HG02870 (cell line): ENCODE results near the gene FKBP6.
"Not testable (repeated sequence)": the region's sequence is repeated elsewhere in the genome, so short reads cannot be mapped to it uniquely, and the experiment has no call there.

Source experiments
- ATAC-seq: cut with Tn5 transposase; IDR thresholded peaks from one replicate; pipeline ENCODE4 v1.9.1; 2021; ENCODE audit warnings: mild to moderate bottlenecking, moderate library complexity; ENCODE audit not compliant: unreplicated experiment

Gene FKBP6

DNA sequence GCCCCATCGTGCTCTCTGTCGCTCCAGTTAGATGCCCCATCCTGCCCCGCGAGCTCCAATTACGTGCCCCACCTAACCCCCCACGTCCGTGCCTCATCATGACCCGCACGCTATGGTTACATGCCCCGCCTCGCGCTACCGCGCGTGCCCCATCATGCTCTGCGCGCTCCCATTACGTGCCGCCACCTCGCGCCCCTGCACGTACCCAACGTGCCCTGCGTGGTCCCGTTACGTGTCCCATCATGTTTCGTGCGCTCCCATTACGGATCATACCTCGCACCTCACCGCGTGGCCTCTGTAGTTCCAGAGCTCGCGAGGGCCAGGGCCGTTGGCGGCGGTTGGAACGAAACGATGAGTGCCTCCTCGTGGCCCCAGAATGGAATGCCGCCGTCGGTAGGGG lies at the start of gene FKBP6, which contains the start of gene TRIM50:
Gene FKBP6 (plus strand): TSS at position 240 of the 400 bp plus-strand sequence. CDS start 268 bp downstream, outside the sequence.
Gene TRIM50 (minus strand): TSS at position 161 of the 400 bp plus-strand sequence. CDS start 3,295 bp downstream, outside the sequence.
- ATAC-seq, result not testable (repeated sequence)

- ATAC-seq, result not testable (repeated sequence)
Measured at GRCh38 chr7:73297235-73297634, 30.7 kb upstream of the FKBP6 start.

DNA sequence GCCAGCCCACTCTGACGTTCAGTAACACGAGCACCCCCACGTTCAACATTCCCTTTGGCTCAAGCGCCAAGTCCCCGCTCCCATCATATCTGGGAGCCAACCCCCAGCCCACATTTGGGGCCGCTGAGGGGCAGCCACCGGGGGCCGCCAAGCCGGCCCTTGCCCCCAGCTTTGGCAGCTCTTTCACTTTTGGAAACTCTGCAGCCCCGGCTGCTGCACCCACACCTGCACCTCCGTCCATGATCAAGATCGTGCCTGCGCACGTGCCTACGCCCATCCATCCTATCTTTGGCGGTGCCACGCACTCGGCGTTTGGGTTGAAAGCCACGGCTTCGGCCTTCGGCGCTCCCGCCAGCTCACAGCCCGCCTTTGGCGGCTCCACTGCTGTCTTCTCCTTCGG lies 30.3 kb upstream of the FKBP6 start:
- ATAC-seq, result not testable (repeated sequence)

GRCh38 chr7:73299812-73300211 lies 28.1 kb upstream of the FKBP6 start:
- not testable (repeated sequence) for ATAC-seq

GRCh38 chr7:73301108-73301507 lies 26.9 kb upstream of the FKBP6 start:
- ATAC-seq, result not testable (repeated sequence)

- not testable (repeated sequence) for ATAC-seq
Measured at GRCh38 chr7:73302846-73303245, 25.1 kb upstream of the FKBP6 start.

GRCh38 chr7:73303546-73303945 lies 24.4 kb upstream of the FKBP6 start:
- ATAC-seq, result no peak

GRCh38 chr7:73304071-73304470 lies 23.9 kb upstream of the FKBP6 start:
- ATAC-seq, result no peak

GRCh38 chr7:73304612-73305387 lies 23.2 kb upstream of the FKBP6 start:
- ATAC-seq, result not testable (repeated sequence)

DNA sequence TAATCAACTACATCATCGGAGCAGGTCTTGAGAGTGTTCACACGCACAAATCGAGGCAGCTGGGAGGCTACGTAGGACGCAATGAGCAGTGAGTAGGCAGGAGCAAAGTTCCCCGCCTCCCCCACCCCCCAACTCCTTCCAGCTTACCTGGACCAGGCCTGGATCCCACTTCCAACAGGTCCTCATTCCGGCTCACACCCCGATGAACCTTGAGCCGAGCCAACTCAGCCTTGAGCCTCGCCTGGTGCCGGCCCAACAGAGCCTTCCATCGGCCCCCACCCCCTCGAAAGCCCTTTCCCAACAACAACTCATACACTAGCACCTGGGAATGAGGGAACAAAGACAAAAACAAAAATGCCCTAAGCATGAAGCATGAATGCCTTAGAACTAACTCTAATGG lies 20.5 kb upstream of the FKBP6 start:
- ATAC-seq, result no peak

DNA sequence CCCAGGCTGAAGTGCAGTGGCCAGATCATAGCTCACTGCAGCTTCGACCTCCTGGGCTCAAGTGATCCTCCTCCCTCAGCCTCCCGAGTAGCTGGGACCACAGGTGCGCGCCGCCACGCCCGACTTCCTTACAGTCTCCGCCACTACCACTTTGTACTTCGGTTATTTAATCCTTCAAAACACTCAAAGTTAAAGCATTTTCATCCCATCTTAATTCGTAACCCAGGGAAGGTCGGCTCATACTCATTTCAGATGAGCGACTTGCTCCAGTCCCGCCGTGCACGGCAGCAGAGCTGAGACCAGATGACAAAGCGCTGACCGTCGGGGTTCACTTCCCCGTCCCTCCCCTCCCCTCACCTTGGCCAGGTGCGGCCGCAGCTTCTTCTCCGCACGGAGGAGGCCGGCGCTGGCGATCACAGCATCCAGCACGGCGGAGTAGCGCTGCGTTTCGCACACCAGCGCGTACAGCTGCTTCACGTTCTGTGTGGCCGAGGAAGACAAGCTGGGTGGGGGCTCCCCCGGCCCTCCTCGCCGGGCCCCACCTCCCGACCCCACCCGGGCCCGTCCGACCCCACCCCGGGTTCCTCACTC lies 19.8 kb upstream of the FKBP6 start:
- peak; percentile 49 for ATAC-seq

DNA sequence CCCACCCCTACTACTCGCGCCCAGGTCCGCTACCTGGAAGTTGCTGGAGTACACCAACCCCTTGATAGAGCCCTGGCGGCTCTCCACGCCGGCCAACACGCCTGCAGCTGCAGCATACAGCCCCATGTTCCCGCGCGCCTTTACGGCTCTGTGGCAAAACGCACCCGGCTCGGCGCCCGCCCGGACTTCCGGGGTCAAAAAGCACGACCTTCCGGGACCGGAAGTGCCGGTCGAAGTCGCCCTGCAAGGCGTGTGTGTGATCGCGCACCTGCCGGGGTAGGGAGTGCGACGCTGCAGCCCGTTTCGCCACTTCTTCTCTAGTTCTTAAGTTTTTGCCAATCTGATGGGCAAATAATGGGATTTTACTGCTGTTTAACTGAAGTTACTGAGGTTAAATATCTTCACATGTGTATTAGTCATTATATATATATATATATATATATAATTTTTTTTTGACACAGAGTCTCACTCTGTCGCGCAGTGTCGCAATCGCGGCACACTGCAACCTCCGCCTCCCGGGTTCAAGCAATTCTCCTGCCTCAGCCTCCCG lies 19.2 kb upstream of the FKBP6 start, which contains the start of gene NSUN5:
Gene NSUN5 (minus strand): TSS at position 162 of the 550 bp plus-strand sequence. CDS start 36 bp downstream, at position 126.
- ATAC-seq, result peak; percentile 86

DNA sequence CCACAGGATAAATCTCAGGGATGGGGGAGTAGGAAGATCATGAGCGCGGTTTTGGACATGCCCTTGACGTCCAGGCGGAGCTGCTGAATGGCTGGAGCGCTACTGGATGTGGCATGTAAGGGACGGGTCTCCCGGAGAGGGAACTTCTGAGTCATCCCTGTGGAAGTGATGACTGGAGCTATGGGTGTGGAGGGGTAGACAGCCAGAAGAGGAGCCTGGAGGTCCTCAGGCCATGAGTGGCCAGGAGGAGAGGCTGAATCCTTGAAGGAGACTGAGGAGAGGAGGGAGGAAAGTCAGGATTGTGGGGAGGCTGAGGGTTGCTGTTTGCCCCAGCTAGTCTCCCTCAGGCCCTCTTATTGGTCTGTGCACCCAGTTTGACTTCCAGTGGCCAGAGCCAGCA lies 16.5 kb upstream of the FKBP6 start:
- ATAC-seq, result not testable (repeated sequence)

GRCh38 chr7:73312831-73313520 lies 15.0 kb upstream of the FKBP6 start:
- ATAC-seq, result no peak

- ATAC-seq, result no peak
Measured at GRCh38 chr7:73313521-73313906, 14.4 kb upstream of the FKBP6 start.

DNA sequence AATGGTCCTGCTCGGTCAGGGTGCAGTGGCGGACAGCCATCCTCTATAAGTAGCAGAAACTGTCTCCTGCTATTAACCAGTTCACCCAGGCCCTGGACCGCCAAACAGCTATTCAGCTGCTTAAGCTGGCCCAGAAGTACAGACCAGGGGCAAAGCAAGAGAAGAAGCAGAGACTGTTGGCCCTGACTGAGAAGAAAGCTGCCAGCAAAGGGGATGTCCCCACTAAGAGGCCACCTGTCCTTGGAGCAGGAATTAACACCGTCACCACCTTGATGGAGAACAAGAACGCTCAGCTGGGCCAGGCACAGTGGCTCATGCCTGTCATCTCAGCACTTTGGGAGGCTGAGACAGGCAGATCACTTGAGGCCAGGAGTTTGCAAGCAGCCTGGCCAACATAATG lies 13.7 kb upstream of the FKBP6 start:
- ATAC-seq, result no peak

DNA sequence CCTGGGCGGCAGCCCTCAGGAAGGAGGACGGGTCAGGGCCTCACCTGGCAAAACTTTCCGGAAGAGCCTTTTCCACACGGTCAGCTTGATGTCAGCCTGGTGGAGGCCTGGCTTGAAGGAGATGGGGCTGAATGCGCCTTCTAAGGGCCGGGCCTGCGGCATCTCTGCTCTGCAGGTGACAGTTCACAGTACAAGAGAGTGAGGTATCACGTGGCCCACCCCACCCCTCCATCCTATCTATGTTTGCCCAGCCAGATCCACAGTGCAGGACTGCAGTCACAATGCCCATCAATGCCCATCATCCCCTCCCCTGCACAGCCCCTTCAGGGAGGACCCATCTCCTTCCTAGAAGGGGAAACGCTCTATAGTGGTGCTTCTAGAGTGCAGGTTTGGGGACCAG lies 11.4 kb upstream of the FKBP6 start:
- no peak for ATAC-seq

DNA sequence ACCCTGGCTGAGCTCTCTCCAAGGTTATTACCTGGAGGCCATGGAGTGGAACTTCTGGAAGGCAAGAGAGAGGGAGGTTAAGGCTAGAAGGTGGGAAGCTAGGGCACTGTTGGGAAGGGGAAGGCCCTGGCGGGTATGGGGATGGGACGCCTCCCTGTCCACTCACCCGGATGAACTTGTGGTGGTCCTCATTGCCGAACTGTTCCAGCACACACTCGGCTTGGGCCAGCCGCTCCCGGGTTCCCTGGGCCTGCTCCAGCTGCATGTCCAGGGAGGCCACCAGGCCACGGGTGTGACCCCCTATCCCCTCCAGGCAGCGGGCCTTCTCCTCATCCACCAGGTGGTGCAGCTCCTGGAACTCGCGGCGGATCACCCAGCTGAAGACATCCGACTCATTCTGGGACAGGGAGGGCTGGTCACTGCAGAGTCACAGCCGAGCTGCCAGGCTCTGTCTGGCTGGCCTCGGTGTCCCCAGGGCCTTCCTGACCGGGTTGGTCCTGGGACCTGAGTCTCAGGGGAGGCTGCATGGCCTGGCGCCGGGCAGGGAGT lies 9.2 kb upstream of the FKBP6 start:
- not testable (repeated sequence) for ATAC-seq

DNA sequence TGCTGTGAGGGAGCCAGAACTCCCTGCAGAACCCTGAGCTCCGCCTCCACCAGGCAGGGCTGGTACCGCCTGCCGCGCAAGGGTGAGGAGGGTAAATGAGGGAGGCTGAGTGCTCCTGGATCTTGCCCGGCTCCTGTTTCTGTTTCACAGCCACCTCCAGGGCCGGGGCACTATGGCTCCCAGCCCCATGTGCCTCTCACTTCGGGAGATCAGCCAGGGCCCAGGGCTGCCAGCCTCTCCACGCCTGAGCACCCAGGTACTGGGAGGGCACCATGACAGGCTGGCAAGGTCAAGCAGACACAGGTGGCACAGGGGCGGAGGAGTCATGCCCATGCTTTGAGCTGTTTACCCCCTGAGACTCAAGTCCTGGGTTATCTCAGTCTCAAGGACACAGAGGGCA lies 8.4 kb upstream of the FKBP6 start:
- ATAC-seq, result not testable (repeated sequence)

DNA sequence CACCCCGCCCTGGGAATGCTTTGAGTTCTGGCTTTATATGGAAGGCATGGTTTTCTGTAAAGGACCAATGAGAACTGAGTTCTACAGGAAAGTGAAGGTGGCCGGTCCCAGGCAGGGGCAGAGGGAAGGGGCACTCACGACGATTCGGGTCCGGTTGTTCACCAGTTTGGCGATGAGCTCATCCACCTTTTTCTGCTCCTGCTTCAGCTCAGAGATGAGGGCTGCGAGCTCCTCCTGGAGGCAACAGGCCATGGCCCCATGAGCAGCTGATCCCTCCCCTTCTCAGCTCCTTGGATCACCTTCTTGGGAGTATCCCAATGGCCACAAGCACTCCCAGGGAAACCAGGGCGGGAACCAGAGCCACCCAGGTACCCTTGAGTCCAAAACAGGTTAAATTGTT lies 8.0 kb upstream of the FKBP6 start:
- not testable (repeated sequence) for ATAC-seq
